Mesenchymal stem cell (in vitro differentiated cells and primary cell): ENCODE data around the gene BACE2.

ENCODE experiments used
- DNase-seq: peaks from one replicate; pipeline ENCODE4 v3.0.0-alpha.2; 2013
- H2AFZ ChIP-seq: one replicate; pipeline ENCODE4 v1.6.1; 2013; ENCODE audit warnings: low read depth, mild to moderate bottlenecking, control low read depth, inconsistent platforms, low read length, moderate library complexity
- H2AK5ac ChIP-seq: 2 replicates; pipeline ENCODE4 v1.6.1; 2013; ENCODE audit warnings: low read length, moderate library complexity, mild to moderate bottlenecking, inconsistent platforms; ENCODE audit not compliant: severe bottlenecking
- H2BK120ac ChIP-seq: one replicate; pipeline ENCODE4 v1.6.1; 2013; ENCODE audit warnings: low read depth, mild to moderate bottlenecking, inconsistent platforms, low read length, moderate library complexity
- H2BK12ac ChIP-seq, 2 experiments: one replicate each; pipeline ENCODE4 v1.6.1; 2013; ENCODE audit warnings: inconsistent platforms in 2 of 2, low read length in 2 of 2, mild to moderate bottlenecking in 2 of 2, moderate library complexity in 2 of 2, control low read depth in 1 of 2
- H2BK15ac ChIP-seq: one replicate; pipeline ENCODE4 v1.6.1; 2013; ENCODE audit warnings: mild to moderate bottlenecking, low read depth, inconsistent platforms; ENCODE audit not compliant: poor library complexity, severe bottlenecking
- H2BK5ac ChIP-seq: 2 replicates; pipeline ENCODE4 v1.6.1; 2013; ENCODE audit warnings: low read depth, mild to moderate bottlenecking, low read length, control low read depth, inconsistent platforms; ENCODE audit not compliant: poor library complexity, severe bottlenecking
- H3K14ac ChIP-seq, 2 experiments: one replicate each; pipeline ENCODE4 v1.6.1; 2013; ENCODE audit warnings: inconsistent platforms in 2 of 2, low read length in 2 of 2, control low read depth in 1 of 2, mild to moderate bottlenecking in 1 of 2, moderate library complexity in 1 of 2
- H3K18ac ChIP-seq, 2 experiments: one replicate each; pipeline ENCODE4 v1.6.1; 2013; ENCODE audit warnings: inconsistent platforms in 2 of 2, low read length in 2 of 2, control low read depth in 1 of 2, low read depth in 1 of 2, mild to moderate bottlenecking in 1 of 2
- H3K23ac ChIP-seq, 2 experiments: one replicate each; pipeline ENCODE4 v1.6.1; 2013; ENCODE audit warnings: inconsistent platforms in 2 of 2, low read length in 2 of 2, mild to moderate bottlenecking in 2 of 2, moderate library complexity in 2 of 2, control low read depth in 1 of 2
- H3K27ac ChIP-seq: 2 replicates; pipeline ENCODE4 v1.5.1; 2013; ENCODE audit warnings: mild to moderate bottlenecking, moderate library complexity, low read length, control low read depth, inconsistent platforms; ENCODE audit not compliant: poor library complexity, severe bottlenecking
- H3K27me3 ChIP-seq, 2 experiments: 2 replicates each; pipeline versions ENCODE4 v1.6.1 to v1.7.0; 2013; ENCODE audit warnings: low read length in 2 of 2, mild to moderate bottlenecking in 2 of 2, moderate library complexity in 2 of 2, control low read depth in 1 of 2, inconsistent platforms in 1 of 2; ENCODE audit not compliant: control insufficient read depth in 1 of 2, insufficient read depth in 1 of 2
- H3K36me3 ChIP-seq, 2 experiments: 2 replicates each; pipeline versions ENCODE4 v1.6.1 to v1.7.0; 2013; ENCODE audit warnings: low read length in 2 of 2, control low read depth in 1 of 2, inconsistent platforms in 1 of 2, low read depth in 1 of 2, mild to moderate bottlenecking in 1 of 2; ENCODE audit not compliant: insufficient read depth in 2 of 2, control insufficient read depth in 1 of 2
- H3K4ac ChIP-seq, 2 experiments: one replicate each; pipeline ENCODE4 v1.6.1; 2013; ENCODE audit warnings: inconsistent platforms in 2 of 2, low read length in 2 of 2, mild to moderate bottlenecking in 2 of 2, moderate library complexity in 2 of 2, control low read depth in 1 of 2, low read depth in 1 of 2
- H3K4me1 ChIP-seq: 2 replicates; pipeline ENCODE4 v1.6.1; 2013; ENCODE audit warnings: low read depth, low read length, control low read depth; ENCODE audit not compliant: control insufficient read depth, insufficient read depth
- H3K4me2 ChIP-seq: 2 replicates; pipeline ENCODE4 v1.6.1; 2013; ENCODE audit warnings: low read length, mild to moderate bottlenecking, inconsistent platforms; ENCODE audit not compliant: poor library complexity, severe bottlenecking
- H3K4me3 ChIP-seq, 2 experiments: 2 replicates each; pipeline versions ENCODE4 v1.5.1 to v1.7.0; 2013; ENCODE audit warnings: low read length in 2 of 2, mild to moderate bottlenecking in 2 of 2, control low read depth in 1 of 2, low read depth in 1 of 2; ENCODE audit not compliant: insufficient read depth in 1 of 2
- H3K79me1 ChIP-seq: replicated peaks from 2 replicates; pipeline ENCODE4 v1.6.1; 2013; ENCODE audit warnings: mild to moderate bottlenecking, control low read depth, low read length, inconsistent platforms; ENCODE audit not compliant: poor library complexity, severe bottlenecking
- H3K9ac ChIP-seq: 2 replicates; pipeline ENCODE4 v1.7.0; 2013; ENCODE audit warnings: mild to moderate bottlenecking, low read length, moderate library complexity
- H3K9me3 ChIP-seq: 2 replicates; pipeline ENCODE4 v1.7.0; 2013; ENCODE audit warnings: mild to moderate bottlenecking, low read length; ENCODE audit not compliant: control insufficient read depth
- H4K8ac ChIP-seq: one replicate; pipeline ENCODE4 v1.6.1; 2013; ENCODE audit warnings: inconsistent platforms, mild to moderate bottlenecking, low read length, moderate library complexity
- H4K91ac ChIP-seq: one replicate; pipeline ENCODE4 v1.6.1; 2013; ENCODE audit warnings: mild to moderate bottlenecking, low read length, inconsistent platforms
- WGBS: methylation state at CpG from one replicate; pipeline ENCODE4 v1.1.7; 2013; ENCODE audit warnings: mixed read lengths; 5-methylcytosine and 5-hydroxymethylcytosine counted together

The BACE2 gene

GRCh38 chr21:41280115-41280919 lies 112.4 kb downstream of the BACE2 start:
- no peak overlapping the region for H3K4me2 ChIP-seq
- H3K23ac ChIP-seq: no peak overlapping the region
- no peak overlapping the region for H4K91ac ChIP-seq
- peak overlapping the region in 1 of 2 experiments; percentile 23 for H3K4me3 ChIP-seq
- peaks cover 6 to 16% of the 10 kb centered on the region in 2 experiments for H3K36me3 ChIP-seq
- WGBS: 76% methylated on average over 18 of the region's 18 CpGs
- H2BK120ac ChIP-seq: no peak overlapping the region
- no peak overlapping the region for H2BK15ac ChIP-seq
- no peak overlapping the region for H4K8ac ChIP-seq
- no peak overlapping the region for H3K27ac ChIP-seq
- H2AFZ ChIP-seq: no peak overlapping the region
- no peak overlapping the region for H2AK5ac ChIP-seq
- peaks cover 12 to 39% of the 10 kb centered on the region in 2 experiments for H3K27me3 ChIP-seq
- H3K4me1 ChIP-seq: no peaks in the 10 kb centered on the region
- no peak for DNase-seq
- H3K9me3 ChIP-seq: no peaks in the 10 kb centered on the region
- H3K9ac ChIP-seq: peak overlapping the region; percentile 55
- H2BK5ac ChIP-seq: no peak overlapping the region
- H3K18ac ChIP-seq: no peak overlapping the region
- no peak overlapping the region for H2BK12ac ChIP-seq
- no peaks in the 10 kb centered on the region for H3K79me1 ChIP-seq
- no peak overlapping the region for H3K14ac ChIP-seq
- H3K4ac ChIP-seq: no peak overlapping the region

GRCh38 chr21:41282412-41282811 lies 114.5 kb downstream of the BACE2 start:
- H3K4me2 ChIP-seq: no peak overlapping the region
- no peak overlapping the region for H3K4me3 ChIP-seq
- peaks cover 0 to under 1% of the 10 kb centered on the region in 2 experiments for H3K36me3 ChIP-seq
- H3K14ac ChIP-seq: no peak overlapping the region
- H2AK5ac ChIP-seq: no peak overlapping the region
- no peak for DNase-seq
- H3K27me3 ChIP-seq: peaks cover 15 to 39% of the 10 kb centered on the region in 2 experiments
- no peak overlapping the region for H3K18ac ChIP-seq
- no peak overlapping the region for H4K8ac ChIP-seq
- WGBS: 53% methylated on average over 3 of the region's 3 CpGs
- H2BK12ac ChIP-seq: no peak overlapping the region
- H3K79me1 ChIP-seq: no peaks in the 10 kb centered on the region
- H2BK15ac ChIP-seq: no peak overlapping the region
- no peak overlapping the region for H3K9ac ChIP-seq
- H3K9me3 ChIP-seq: no peaks in the 10 kb centered on the region
- no peak overlapping the region for H2AFZ ChIP-seq
- H3K4me1 ChIP-seq: no peaks in the 10 kb centered on the region
- no peak overlapping the region for H3K27ac ChIP-seq
- no peak overlapping the region for H3K23ac ChIP-seq
- no peak overlapping the region for H3K4ac ChIP-seq
- no peak overlapping the region for H4K91ac ChIP-seq
- no peak overlapping the region for H2BK5ac ChIP-seq
- no peak overlapping the region for H2BK120ac ChIP-seq

GRCh38 chr21:41283211-41283818 lies 115.4 kb downstream of the BACE2 start:
- no peaks in the 10 kb centered on the region for H3K36me3 ChIP-seq
- no peak overlapping the region for H2BK5ac ChIP-seq
- WGBS: 21% methylated on average over 6 of the region's 8 CpGs
- no peak overlapping the region for H3K4me3 ChIP-seq
- H3K79me1 ChIP-seq: no peaks in the 10 kb centered on the region
- H3K4me2 ChIP-seq: no peak overlapping the region
- H4K8ac ChIP-seq: no peak overlapping the region
- no peak overlapping the region for H3K27ac ChIP-seq
- no peak overlapping the region for H3K23ac ChIP-seq
- no peak overlapping the region for H2BK15ac ChIP-seq
- H2BK12ac ChIP-seq: no peak overlapping the region
- H3K4me1 ChIP-seq: no peaks in the 10 kb centered on the region
- no peak overlapping the region for H3K14ac ChIP-seq
- H3K18ac ChIP-seq: no peak overlapping the region
- no peak overlapping the region for H4K91ac ChIP-seq
- H3K9me3 ChIP-seq: no peaks in the 10 kb centered on the region
- H3K9ac ChIP-seq: no peak overlapping the region
- DNase-seq: peak; percentile 76
- H2BK120ac ChIP-seq: no peak overlapping the region
- H2AFZ ChIP-seq: no peak overlapping the region
- peaks cover 15 to 39% of the 10 kb centered on the region in 2 experiments for H3K27me3 ChIP-seq
- H2AK5ac ChIP-seq: no peak overlapping the region
- no peak overlapping the region for H3K4ac ChIP-seq

GRCh38 chr21:41289431-41289830 lies 121.5 kb downstream of the BACE2 start:
- Histone ChIP-seq H3K18ac (no peak overlapping the region), H4K91ac (no peak overlapping the region), H3K27ac (no peak overlapping the region), H3K4ac (no peak overlapping the region), H3K27me3 (peaks cover 8 to 33% of the 10 kb centered on the region in 2 experiments), H2AK5ac (no peak overlapping the region), H3K23ac (no peak overlapping the region), H3K4me3 (no peak overlapping the region), H3K9ac (no peak overlapping the region), H2BK120ac (no peak overlapping the region), H2BK15ac (no peak overlapping the region), H3K79me1 (no peaks in the 10 kb centered on the region), H2AFZ (no peak overlapping the region), H4K8ac (no peak overlapping the region), H3K4me2 (no peak overlapping the region), H3K4me1 (no peaks in the 10 kb centered on the region), H2BK5ac (no peak overlapping the region), H2BK12ac (no peak overlapping the region), H3K9me3 (no peaks in the 10 kb centered on the region), H3K14ac (no peak overlapping the region), H3K36me3 (no peaks in the 10 kb centered on the region)
- DNase-seq: no peak
- 53% methylated on average over 12 of the region's 13 CpGs for WGBS
